ENCODE results near the gene PSMD8. TPM values are rescaled to one million over a fixed set of nuclear protein-coding genes. Genes with fewer than 3 reads are reported as not detected.
"Not testable (repeated sequence)": the region's sequence is repeated elsewhere in the genome, so short reads cannot be mapped to it uniquely, and the experiment has no call there.

PSMD8 gene
- total RNA-seq, 4 donors from 2014 or later: 190 to 303 (median 296) TPM

DNA sequence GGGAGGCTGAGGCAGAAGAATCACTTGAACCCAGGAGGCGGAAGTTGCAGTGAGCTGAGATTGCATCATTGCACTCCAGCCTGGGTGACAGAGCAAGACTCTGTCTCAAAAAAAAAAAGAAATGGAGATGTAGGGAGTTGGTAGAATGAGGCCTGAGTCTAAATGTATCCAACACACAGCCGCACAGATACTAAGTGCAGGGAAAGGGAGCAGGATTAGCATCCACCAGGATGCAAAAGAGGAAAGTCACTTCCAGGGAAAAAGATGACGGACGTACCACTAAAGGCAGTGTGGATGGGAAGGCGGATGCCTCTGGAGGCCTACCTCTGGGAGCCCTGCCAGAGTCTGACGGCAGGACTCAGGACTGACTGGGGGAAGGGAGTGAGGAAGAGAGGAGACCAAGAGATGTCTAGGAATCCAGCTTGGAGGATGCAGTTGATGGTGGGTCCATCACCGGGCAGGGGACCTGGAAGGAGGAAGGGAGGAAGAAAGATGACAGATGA, 35.3 kb downstream of the PSMD8 start:
- H3K4me3 ChIP-seq: no peak overlapping the region
- TF ChIP-seq POLR2A (IDR thresholded peaks at IDR 0.05) (no peak), EP300 (IDR thresholded peaks at IDR 0.05) (no peak), POLR2AphosphoS5 (IDR thresholded peaks at IDR 0.05) (no peak)
- TF ChIP-seq, protein P1, sequence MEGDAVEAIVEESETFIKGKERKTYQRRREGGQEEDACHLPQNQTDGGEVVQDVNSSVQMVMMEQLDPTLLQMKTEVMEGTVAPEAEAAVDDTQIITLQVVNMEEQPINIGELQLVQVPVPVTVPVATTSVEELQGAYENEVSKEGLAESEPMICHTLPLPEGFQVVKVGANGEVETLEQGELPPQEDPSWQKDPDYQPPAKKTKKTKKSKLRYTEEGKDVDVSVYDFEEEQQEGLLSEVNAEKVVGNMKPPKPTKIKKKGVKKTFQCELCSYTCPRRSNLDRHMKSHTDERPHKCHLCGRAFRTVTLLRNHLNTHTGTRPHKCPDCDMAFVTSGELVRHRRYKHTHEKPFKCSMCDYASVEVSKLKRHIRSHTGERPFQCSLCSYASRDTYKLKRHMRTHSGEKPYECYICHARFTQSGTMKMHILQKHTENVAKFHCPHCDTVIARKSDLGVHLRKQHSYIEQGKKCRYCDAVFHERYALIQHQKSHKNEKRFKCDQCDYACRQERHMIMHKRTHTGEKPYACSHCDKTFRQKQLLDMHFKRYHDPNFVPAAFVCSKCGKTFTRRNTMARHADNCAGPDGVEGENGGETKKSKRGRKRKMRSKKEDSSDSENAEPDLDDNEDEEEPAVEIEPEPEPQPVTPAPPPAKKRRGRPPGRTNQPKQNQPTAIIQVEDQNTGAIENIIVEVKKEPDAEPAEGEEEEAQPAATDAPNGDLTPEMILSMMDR (IDR thresholded peaks at IDR 0.05): no peak
- H3K9me3 ChIP-seq: no peaks in the 10 kb centered on the region
- 34% methylated on average over 7 of the region's 7 CpGs for WGBS
- H3K27me3 ChIP-seq: no peaks in the 10 kb centered on the region
- no peak for DNase-seq (ENCODE audit: low spot score in 2 of 2)
- H3K27ac ChIP-seq: no peak overlapping the region
- H3K4me1 ChIP-seq: no peaks in the 10 kb centered on the region
- peaks cover 39% of the 10 kb centered on the region for H3K36me3 ChIP-seq

DNA sequence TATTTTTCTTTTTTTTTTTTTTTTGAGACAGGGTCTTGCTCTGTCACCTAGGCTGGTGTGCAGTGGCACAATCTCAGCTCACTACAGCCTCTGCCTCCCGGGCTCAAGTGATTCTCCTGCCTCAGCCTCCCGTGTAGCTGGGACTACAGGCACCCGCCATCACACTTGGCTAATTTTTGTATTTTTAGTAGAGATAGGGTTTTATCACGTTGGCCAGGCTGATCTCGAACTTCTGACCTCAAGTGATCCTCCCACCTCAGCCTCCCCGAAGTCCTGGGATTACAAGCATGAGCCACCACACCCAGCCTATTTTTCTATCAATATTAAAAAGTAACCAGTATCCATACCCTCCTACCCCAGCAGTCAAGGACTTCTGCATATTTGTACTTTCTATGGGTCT, 36.0 kb downstream of the PSMD8 start:
- H3K4me1 ChIP-seq; H3K27ac ChIP-seq; H3K9me3 ChIP-seq; H3K27me3 ChIP-seq; DNase-seq (ENCODE audit: low spot score in 2 of 2); H3K4me3 ChIP-seq: not testable (repeated sequence)
- WGBS: 66% methylated on average over 6 of the region's 6 CpGs
- H3K36me3 ChIP-seq: peaks cover 32% of the 10 kb centered on the region

- TF ChIP-seq EP300 (IDR thresholded peaks at IDR 0.05): no peak
- no peak for TF ChIP-seq POLR2A (IDR thresholded peaks at IDR 0.05)
- TF ChIP-seq, protein P1 (IDR thresholded peaks at IDR 0.05): no peak
- no peak for TF ChIP-seq POLR2AphosphoS5 (IDR thresholded peaks at IDR 0.05)
- 79% methylated on average over 13 of the region's 13 CpGs for WGBS
- Histone ChIP-seq H3K27ac (no peak overlapping the region), H3K27me3 (no peaks in the 10 kb centered on the region), H3K4me3 (no peak overlapping the region), H3K4me1 (no peaks in the 10 kb centered on the region), H3K36me3 (peaks cover 24% of the 10 kb centered on the region), H3K9me3 (no peaks in the 10 kb centered on the region)
- DNase-seq (ENCODE audit: low spot score in 2 of 2): no peak
Observed at GRCh38 chr19:38411041-38411712, 36.8 kb downstream of the PSMD8 start.

DNA sequence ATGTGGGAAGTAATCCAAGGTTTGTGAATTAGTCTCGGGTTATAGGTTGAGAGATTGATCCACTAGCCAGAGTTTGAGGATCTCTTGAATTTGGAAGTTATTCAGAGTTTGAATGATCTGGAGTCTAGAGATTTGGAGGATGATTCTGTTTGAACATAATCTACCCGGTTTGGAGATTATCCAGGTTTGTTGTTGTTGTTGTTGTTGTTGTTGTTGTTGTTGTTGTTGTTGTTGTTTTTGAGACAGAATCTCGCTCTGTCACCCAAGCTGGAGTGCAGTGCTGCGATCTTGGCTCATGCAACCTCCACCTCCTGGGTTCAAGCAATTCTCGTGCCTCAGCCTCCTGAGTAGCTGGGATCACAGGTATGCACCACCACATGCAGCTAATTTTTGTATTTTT, 37.5 kb downstream of the PSMD8 start:
- H3K27ac ChIP-seq; H3K27me3 ChIP-seq; H3K4me3 ChIP-seq; DNase-seq (ENCODE audit: low spot score in 2 of 2); H3K9me3 ChIP-seq; H3K4me1 ChIP-seq: not testable (repeated sequence)
- 93% methylated on average over 5 of the region's 5 CpGs for WGBS
- peaks cover 17% of the 10 kb centered on the region for H3K36me3 ChIP-seq

DNA sequence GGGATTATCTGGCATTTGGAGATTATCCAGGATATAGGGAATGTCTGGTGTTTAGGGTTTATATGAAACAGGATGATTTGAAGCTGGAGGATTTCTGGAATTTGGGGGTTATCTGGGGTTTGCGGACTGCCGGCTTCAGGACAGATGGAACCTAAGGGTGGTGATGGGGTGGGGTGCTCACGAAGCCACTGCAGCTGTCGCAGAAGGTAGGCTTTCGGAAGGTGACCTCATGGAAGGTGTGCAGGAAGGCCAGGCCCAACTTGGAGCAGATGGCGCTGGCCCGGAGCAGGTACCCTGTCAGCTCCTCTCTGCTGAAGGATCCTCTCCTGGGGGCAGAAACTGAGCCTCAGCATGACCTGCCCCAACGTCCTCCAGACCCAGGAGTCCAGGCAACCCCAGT, 38.1 kb downstream of the PSMD8 start:
- Histone ChIP-seq H3K4me3 (no peak overlapping the region), H3K27me3 (no peaks in the 10 kb centered on the region), H3K9me3 (no peaks in the 10 kb centered on the region), H3K27ac (no peak overlapping the region), H3K4me1 (peaks cover 3% of the 10 kb centered on the region), H3K36me3 (peaks cover 12% of the 10 kb centered on the region)
- DNase-seq (ENCODE audit: low spot score in 2 of 2): no peak
- TF ChIP-seq POLR2AphosphoS5 (IDR thresholded peaks at IDR 0.05): no peak
- TF ChIP-seq, protein P1 (IDR thresholded peaks at IDR 0.05): no peak
- no peak for TF ChIP-seq POLR2A (IDR thresholded peaks at IDR 0.05)
- 87% methylated on average over 5 of the region's 8 CpGs for WGBS

- WGBS: 80% methylated on average over 11 of the region's 11 CpGs
- Histone ChIP-seq H3K9me3 (no peaks in the 10 kb centered on the region), H3K4me1 (peaks cover 8% of the 10 kb centered on the region), H3K27me3 (no peaks in the 10 kb centered on the region), H3K36me3 (peaks cover 12% of the 10 kb centered on the region), H3K27ac (no peak overlapping the region), H3K4me3 (no peak overlapping the region)
- TF ChIP-seq POLR2AphosphoS5 (IDR thresholded peaks at IDR 0.05) (no peak), EP300 (IDR thresholded peaks at IDR 0.05) (no peak), POLR2A (IDR thresholded peaks at IDR 0.05) (no peak)
- TF ChIP-seq, protein P1 (IDR thresholded peaks at IDR 0.05): no peak
- DNase-seq (ENCODE audit: low spot score in 2 of 2): no peak
Observed at GRCh38 chr19:38412961-38413360, 38.6 kb downstream of the PSMD8 start.
